Measurements from ENCODE around the gene NRIP1. TPM values are rescaled to one million over a fixed set of nuclear protein-coding genes. Genes with fewer than 3 reads are reported as not detected.

Gene NRIP1
- total and polyA plus RNA-seq, 8 donors = 22.6 to 30.5 (median 27.6) TPM

DNA sequence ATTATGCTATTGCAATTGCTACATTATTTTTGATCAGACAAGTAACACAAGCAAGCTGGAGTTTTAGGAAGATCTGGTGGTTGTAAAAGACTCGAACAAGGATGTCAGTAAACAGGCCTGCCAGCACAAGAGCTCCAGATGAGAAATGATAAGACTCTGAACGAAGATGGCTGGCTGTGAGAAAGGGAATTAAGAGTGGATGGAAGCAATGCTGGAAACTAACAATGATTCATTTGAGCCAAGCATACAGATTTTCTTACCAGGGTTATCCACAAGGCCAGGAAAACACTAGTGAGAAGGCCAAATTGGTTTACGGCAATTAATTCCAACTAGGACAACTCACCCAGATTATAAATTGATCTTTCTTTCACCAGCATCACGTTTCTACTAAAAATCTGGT lies 54.2 kb downstream of the NRIP1 start:
- no peak overlapping the region for H3K27ac ChIP-seq
- no peak for TF ChIP-seq CTCF (IDR thresholded peaks at IDR 0.05)
- no peaks in the 10 kb centered on the region for H3K9me3 ChIP-seq
- no peak for ATAC-seq
- intact Hi-C loops (cut with DNase I) = no loop called here
- no peak overlapping the region for H3K4me3 ChIP-seq
- H3K27me3 ChIP-seq = no peaks in the 10 kb centered on the region
- no peaks in the 10 kb centered on the region for H3K36me3 ChIP-seq
- no peak for DNase-seq
- H3K4me1 ChIP-seq = no peaks in the 10 kb centered on the region

DNA sequence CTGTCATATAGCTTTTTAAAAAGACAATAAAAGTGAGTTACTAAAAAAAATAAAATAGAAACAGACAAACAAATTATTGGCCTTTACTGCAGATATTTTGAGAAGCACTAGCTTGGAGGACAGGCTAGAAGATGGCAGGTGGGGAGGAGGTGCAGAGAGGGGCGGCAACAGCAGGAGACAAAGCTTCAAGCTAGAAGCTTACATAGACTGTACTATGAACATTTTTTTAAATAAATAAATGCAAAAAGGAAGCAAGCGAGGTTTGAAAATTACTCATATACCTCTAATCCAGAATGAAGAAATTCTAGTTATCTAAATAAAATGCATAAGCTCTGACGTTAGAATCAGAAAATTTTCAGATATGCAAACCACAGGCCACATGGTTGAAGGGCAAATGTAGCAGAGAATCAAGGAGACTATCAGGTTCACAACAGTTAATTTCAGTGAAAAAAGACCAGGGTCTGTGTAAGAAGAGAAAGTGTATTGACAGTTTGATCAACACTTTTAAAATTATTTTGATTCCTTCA lies 54.9 kb downstream of the NRIP1 start:
- ATAC-seq (no peak), DNase-seq (no peak)
- intact Hi-C loops (cut with DNase I) = no loop called here
- no peak overlapping the region for H3K4me3 ChIP-seq
- no peaks in the 10 kb centered on the region for H3K36me3 ChIP-seq
- no peaks in the 10 kb centered on the region for H3K27me3 ChIP-seq
- peaks cover 0 to 7% of the 10 kb centered on the region in 2 donors for H3K4me1 ChIP-seq
- no peaks in the 10 kb centered on the region for H3K9me3 ChIP-seq
- no peak overlapping the region for H3K27ac ChIP-seq
- TF ChIP-seq CTCF (IDR thresholded peaks at IDR 0.05) = no peak

- peaks cover 0 to 7% of the 10 kb centered on the region in 2 donors for H3K4me1 ChIP-seq
- intact Hi-C loops (cut with DNase I) = no loop called here
- H3K36me3 ChIP-seq = no peaks in the 10 kb centered on the region
- no peak for ATAC-seq
- no peak overlapping the region for H3K27ac ChIP-seq
- no peak overlapping the region for H3K4me3 ChIP-seq
- no peaks in the 10 kb centered on the region for H3K9me3 ChIP-seq
- no peaks in the 10 kb centered on the region for H3K27me3 ChIP-seq
- TF ChIP-seq CTCF (IDR thresholded peaks at IDR 0.05) = no peak
- DNase-seq = no peak
Observed at GRCh38 chr21:15007716-15008296, 57.0 kb downstream of the NRIP1 start.

- no peak for TF ChIP-seq CTCF (IDR thresholded peaks at IDR 0.05)
- no peak for DNase-seq
- peaks cover 0 to 13% of the 10 kb centered on the region in 2 donors for H3K4me1 ChIP-seq
- no peaks in the 10 kb centered on the region for H3K36me3 ChIP-seq
- H3K27me3 ChIP-seq = no peaks in the 10 kb centered on the region
- H3K27ac ChIP-seq = no peak overlapping the region
- H3K9me3 ChIP-seq = no peaks in the 10 kb centered on the region
- intact Hi-C loops (cut with DNase I) = no loop called here
- no peak overlapping the region for H3K4me3 ChIP-seq
- no peak for ATAC-seq
Observed at GRCh38 chr21:15006594-15007230, 58.1 kb downstream of the NRIP1 start.

- DNase-seq (peak in 1 of 4 donors; percentile 18), ATAC-seq (no peak)
- Histone ChIP-seq H3K36me3 (no peaks in the 10 kb centered on the region), H3K27me3 (no peaks in the 10 kb centered on the region), H3K27ac (no peak overlapping the region), H3K4me1 (peaks cover 0 to 21% of the 10 kb centered on the region in 2 donors), H3K4me3 (no peak overlapping the region), H3K9me3 (no peaks in the 10 kb centered on the region)
- intact Hi-C loops (cut with DNase I) = no loop called here
- no peak for TF ChIP-seq CTCF (IDR thresholded peaks at IDR 0.05)
Observed at GRCh38 chr21:15005391-15005790, 59.4 kb downstream of the NRIP1 start.
